H9 (cell line): ENCODE data around the gene PCDHGA8. TPM values are rescaled to one million over a fixed set of nuclear protein-coding genes. Genes with fewer than 3 reads are reported as not detected.

ENCODE experiments used
- DNase-seq: peaks from one replicate; pipeline ENCODE4 v3.0.0-alpha.2; 2017
- H2AFZ ChIP-seq: one replicate; pipeline ENCODE4 v1.6.1; 2013; ENCODE audit warnings: mild to moderate bottlenecking, low read length, control low read depth, moderate library complexity
- H2AK5ac ChIP-seq: 2 replicates; pipeline ENCODE4 v1.6.1; 2013; ENCODE audit warnings: low read length, control low read depth, mixed read lengths; ENCODE audit not compliant: insufficient read length
- H2BK120ac ChIP-seq: one replicate; pipeline ENCODE4 v1.6.1; 2013; ENCODE audit warnings: low read depth, mild to moderate bottlenecking, low read length, control low read depth, inconsistent platforms; ENCODE audit not compliant: poor library complexity, severe bottlenecking
- H2BK12ac ChIP-seq: 2 replicates; pipeline ENCODE4 v1.6.1; 2013; ENCODE audit warnings: low read length, control low read depth, mixed read lengths, low read depth; ENCODE audit not compliant: insufficient read length
- H2BK15ac ChIP-seq: 2 replicates; pipeline ENCODE4 v1.6.1; 2013; ENCODE audit warnings: low read depth, low read length, control low read depth
- H2BK20ac ChIP-seq: one replicate; pipeline ENCODE4 v1.6.1; 2013; ENCODE audit warnings: low read depth, mild to moderate bottlenecking, low read length, control low read depth, inconsistent platforms; ENCODE audit not compliant: poor library complexity, severe bottlenecking
- H2BK5ac ChIP-seq: 2 replicates; pipeline ENCODE4 v1.6.1; 2013; ENCODE audit warnings: low read length, control low read depth, mixed read lengths; ENCODE audit not compliant: insufficient read length
- H3K14ac ChIP-seq: 2 replicates; pipeline ENCODE4 v1.6.1; 2013; ENCODE audit warnings: low read length, control low read depth; ENCODE audit not compliant: insufficient read depth
- H3K18ac ChIP-seq: 2 replicates; pipeline ENCODE4 v1.6.1; 2013; ENCODE audit warnings: low read depth, mild to moderate bottlenecking, mixed read lengths, low read length, control low read depth; ENCODE audit not compliant: insufficient read length
- H3K23ac ChIP-seq: 2 replicates; pipeline ENCODE4 v1.6.1; 2013; ENCODE audit warnings: low read length, control low read depth, mixed read lengths, low read depth; ENCODE audit not compliant: insufficient read length
- H3K23me2 ChIP-seq: 2 replicates; pipeline ENCODE4 v1.6.1; 2013; ENCODE audit warnings: low read depth, mild to moderate bottlenecking, mixed read lengths, low read length, control low read depth; ENCODE audit not compliant: insufficient read length, poor library complexity, severe bottlenecking
- H3K27ac ChIP-seq: 2 replicates; pipeline ENCODE4 v1.5.1; 2013; ENCODE audit warnings: low read length, control low read depth, mixed read lengths, low read depth; ENCODE audit not compliant: insufficient read length
- H3K27me3 ChIP-seq: 2 replicates; pipeline ENCODE4 v1.6.1; 2013; ENCODE audit warnings: low read length, control low read depth, inconsistent platforms; ENCODE audit not compliant: insufficient read depth
- H3K4ac ChIP-seq: 2 replicates; pipeline ENCODE4 v1.6.1; 2013; ENCODE audit warnings: low read depth, mild to moderate bottlenecking, control low read depth, inconsistent platforms, low read length, moderate library complexity
- H3K4me1 ChIP-seq: 2 replicates; pipeline ENCODE4 v1.6.1; 2013; ENCODE audit warnings: low read length, control low read depth, inconsistent platforms; ENCODE audit not compliant: insufficient read depth
- H3K4me2 ChIP-seq: 2 replicates; pipeline ENCODE4 v1.6.1; 2013; ENCODE audit warnings: low read length, control low read depth, mixed read lengths; ENCODE audit not compliant: insufficient read length, insufficient read depth
- H3K56ac ChIP-seq: 2 replicates; pipeline ENCODE4 v1.6.1; 2013; ENCODE audit warnings: low read depth, mild to moderate bottlenecking, mixed read lengths, low read length, control low read depth; ENCODE audit not compliant: insufficient read length
- H3K79me1 ChIP-seq: 2 replicates; pipeline ENCODE4 v1.6.1; 2013; ENCODE audit warnings: low read depth, mild to moderate bottlenecking, moderate library complexity, low read length, control low read depth, inconsistent platforms; ENCODE audit not compliant: insufficient read depth, poor library complexity, severe bottlenecking
- H3K79me2 ChIP-seq: 2 replicates; pipeline ENCODE4 v1.6.1; 2013; ENCODE audit warnings: low read length, control low read depth, inconsistent platforms; ENCODE audit not compliant: insufficient read depth
- H3K9ac ChIP-seq: 2 replicates; pipeline ENCODE4 v1.6.1; 2013; ENCODE audit warnings: low read length, control low read depth, mixed read lengths; ENCODE audit not compliant: insufficient read length; ENCODE audit errors: extremely low read depth
- H3K9me3 ChIP-seq: one replicate; pipeline ENCODE4 v1.6.1; 2013; ENCODE audit warnings: low read depth, low read length, inconsistent platforms; ENCODE audit not compliant: control insufficient read depth
- H3T11ph ChIP-seq: one replicate; pipeline ENCODE4 v1.6.1; 2013; ENCODE audit warnings: mild to moderate bottlenecking, low read length, control low read depth, inconsistent platforms
- H4K20me1 ChIP-seq: one replicate; pipeline ENCODE4 v1.6.1; 2013; ENCODE audit not compliant: control insufficient read depth, insufficient read length, insufficient read depth
- H4K5ac ChIP-seq: 2 replicates; pipeline ENCODE4 v1.6.1; 2013; ENCODE audit warnings: low read depth, mild to moderate bottlenecking, mixed read lengths, low read length, control low read depth; ENCODE audit not compliant: insufficient read length
- H4K8ac ChIP-seq: replicated peaks from 2 replicates; pipeline ENCODE4 v1.6.1; 2013; ENCODE audit warnings: low read length, control low read depth, mixed read lengths, low read depth; ENCODE audit not compliant: insufficient read length
- H4K91ac ChIP-seq: 2 replicates; pipeline ENCODE4 v1.6.1; 2013; ENCODE audit warnings: low read depth, mild to moderate bottlenecking, moderate library complexity, mixed read lengths, low read length, control low read depth; ENCODE audit not compliant: insufficient read length
- H3K27ac Mint-ChIP-seq, 3 experiments: 2 replicates in 2 of 3; 3 replicates in 1 of 3; pipeline ENCODE4 v1.8.0; 2020 to 2021; ENCODE audit warnings: mixed read lengths in 3 of 3, mild to moderate bottlenecking in 1 of 3, moderate library complexity in 1 of 3
- H3K27me3 Mint-ChIP-seq: 2 replicates; pipeline ENCODE4 v1.8.0; 2021; ENCODE audit warnings: low read depth, mild to moderate bottlenecking, moderate library complexity, mixed read lengths
- H3K36me3 Mint-ChIP-seq, 3 experiments: 2 replicates in 2 of 3; 3 replicates in 1 of 3; pipeline ENCODE4 v1.8.0; 2020 to 2021; ENCODE audit warnings: low read depth in 3 of 3, mixed read lengths in 3 of 3; ENCODE audit not compliant: insufficient read depth in 1 of 3
- H3K4me1 Mint-ChIP-seq, 2 experiments: 2 replicates each; pipeline ENCODE4 v1.8.0; 2020; ENCODE audit warnings: mixed read lengths in 2 of 2
- H3K4me3 Mint-ChIP-seq, 2 experiments: 2 replicates in 1 of 2; 3 replicates in 1 of 2; pipeline ENCODE4 v1.8.0; 2020 to 2021; ENCODE audit warnings: mild to moderate bottlenecking in 2 of 2, mixed read lengths in 2 of 2, moderate library complexity in 1 of 2
- H3K9me3 Mint-ChIP-seq, 2 experiments: 2 replicates in 1 of 2; 3 replicates in 1 of 2; pipeline ENCODE4 v1.8.0; 2020; ENCODE audit warnings: mild to moderate bottlenecking in 2 of 2, mixed read lengths in 2 of 2, moderate library complexity in 1 of 2
- WGBS: extraction: QIAGEN DNeasy Blood & Tissue Kit; methylation state at CpG from one replicate; pipeline ENCODE4 v1.1.7; 2013; ENCODE audit warnings: missing lambda C conversion rate, low lambda C conversion rate, mixed read lengths; ENCODE audit not compliant: insufficient read length; ENCODE audit errors: extremely low coverage; 5-methylcytosine and 5-hydroxymethylcytosine counted together
- total RNA-seq: library from RNA; stranded (reverse); gene quantifications from 2 replicates; pipeline ENCODE4 v1.2.1, GENCODE V29; 2021
- TF ChIP-seq, protein P1 (sequence below): fragments of 200-600 bp; sonication (generic); conservative IDR thresholded peaks from 3 replicates; pipeline ENCODE4 v1.8.0; 2021; ENCODE audit warnings: antibody characterized with exemption, mild to moderate bottlenecking

Gene PCDHGA8
- total RNA-seq, 1 experiment from 2014 or later, result 0.90 TPM

DNA sequence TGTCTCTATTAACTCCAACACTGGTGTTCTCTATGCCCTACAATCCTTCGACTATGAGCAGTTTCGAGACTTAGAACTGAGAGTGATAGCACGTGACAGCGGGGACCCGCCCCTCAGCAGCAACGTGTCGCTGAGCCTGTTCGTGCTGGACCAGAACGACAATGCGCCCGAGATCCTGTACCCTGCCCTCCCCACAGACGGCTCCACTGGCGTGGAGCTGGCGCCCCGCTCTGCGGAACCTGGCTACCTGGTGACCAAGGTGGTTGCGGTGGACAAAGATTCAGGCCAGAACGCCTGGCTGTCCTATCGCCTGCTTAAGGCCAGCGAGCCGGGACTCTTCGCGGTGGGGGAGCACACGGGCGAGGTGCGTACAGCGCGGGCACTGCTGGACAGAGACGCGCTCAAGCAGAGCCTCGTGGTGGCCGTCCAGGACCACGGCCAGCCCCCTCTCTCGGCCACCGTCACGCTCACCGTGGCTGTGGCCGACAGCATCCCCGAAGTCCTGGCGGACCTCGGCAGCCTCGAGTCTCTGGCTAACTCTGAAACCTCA, 30.4 kb downstream of the PCDHGA8 start:
- no peak overlapping the region for H3K27ac Mint-ChIP-seq
- H2BK20ac ChIP-seq, result no peak overlapping the region
- peaks cover 4% of the 10 kb centered on the region in 2 experiments; a peak in 3 of 4 replicates for H3K4me1 Mint-ChIP-seq

More for the DNA sequence above, 30.4 kb downstream of the PCDHGA8 start:
- no peak overlapping the region for H3K27ac ChIP-seq
- no peak overlapping the region for H2AFZ ChIP-seq
- no peaks in the 10 kb centered on the region for H3K79me2 ChIP-seq
- Mint-ChIP-seq H3K27me3 (peaks cover 16% of the 10 kb centered on the region), H3K4me3 (no peak overlapping the region), H3K9me3 (peaks cover 75 to 91% of the 10 kb centered on the region in 2 experiments), H3K36me3 (peaks cover 64 to 97% (median 73%) of the 10 kb centered on the region in 3 experiments)
- H3T11ph ChIP-seq, result no peak overlapping the region
- no peak overlapping the region for H3K56ac ChIP-seq
- H3K4me1 ChIP-seq, result no peaks in the 10 kb centered on the region
- no peak overlapping the region for H2BK12ac ChIP-seq
- no peak overlapping the region for H4K5ac ChIP-seq
- H4K8ac ChIP-seq, result no peak overlapping the region
- H3K4me2 ChIP-seq, result no peak overlapping the region
- H2BK15ac ChIP-seq, result no peak overlapping the region
- no peaks in the 10 kb centered on the region; the same call in 1 of the 2 replicates for H3K27me3 ChIP-seq
- no peak overlapping the region for H3K9ac ChIP-seq
- WGBS, result no CpG with 5 or more reads among the region's 42 CpGs
- no peak overlapping the region for H3K23ac ChIP-seq
- H2BK5ac ChIP-seq, result no peak overlapping the region
- no peaks in the 10 kb centered on the region for H4K20me1 ChIP-seq
- H3K18ac ChIP-seq, result no peak overlapping the region
- H3K4ac ChIP-seq, result no peak overlapping the region
- H3K23me2 ChIP-seq, result peaks cover 4% of the 10 kb centered on the region
- TF ChIP-seq, protein P1, sequence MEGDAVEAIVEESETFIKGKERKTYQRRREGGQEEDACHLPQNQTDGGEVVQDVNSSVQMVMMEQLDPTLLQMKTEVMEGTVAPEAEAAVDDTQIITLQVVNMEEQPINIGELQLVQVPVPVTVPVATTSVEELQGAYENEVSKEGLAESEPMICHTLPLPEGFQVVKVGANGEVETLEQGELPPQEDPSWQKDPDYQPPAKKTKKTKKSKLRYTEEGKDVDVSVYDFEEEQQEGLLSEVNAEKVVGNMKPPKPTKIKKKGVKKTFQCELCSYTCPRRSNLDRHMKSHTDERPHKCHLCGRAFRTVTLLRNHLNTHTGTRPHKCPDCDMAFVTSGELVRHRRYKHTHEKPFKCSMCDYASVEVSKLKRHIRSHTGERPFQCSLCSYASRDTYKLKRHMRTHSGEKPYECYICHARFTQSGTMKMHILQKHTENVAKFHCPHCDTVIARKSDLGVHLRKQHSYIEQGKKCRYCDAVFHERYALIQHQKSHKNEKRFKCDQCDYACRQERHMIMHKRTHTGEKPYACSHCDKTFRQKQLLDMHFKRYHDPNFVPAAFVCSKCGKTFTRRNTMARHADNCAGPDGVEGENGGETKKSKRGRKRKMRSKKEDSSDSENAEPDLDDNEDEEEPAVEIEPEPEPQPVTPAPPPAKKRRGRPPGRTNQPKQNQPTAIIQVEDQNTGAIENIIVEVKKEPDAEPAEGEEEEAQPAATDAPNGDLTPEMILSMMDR, result no peak
- no peak overlapping the region for H2BK120ac ChIP-seq
- no peak overlapping the region for H4K91ac ChIP-seq
- peaks cover 22% of the 10 kb centered on the region for H3K9me3 ChIP-seq
- DNase-seq, result no peak
- H3K14ac ChIP-seq, result no peak overlapping the region
- no peak overlapping the region for H2AK5ac ChIP-seq
- no peaks in the 10 kb centered on the region for H3K79me1 ChIP-seq
